ENCODE measurements around the gene CXCR3. TPM values are rescaled to one million over a fixed set of nuclear protein-coding genes. Genes with fewer than 3 reads are reported as not detected.

Gene CXCR3
- polyA plus RNA-seq, 1 donor (not counting 4 experiments of a cell fraction or from before 2014, with no cell fraction given) = not detected

DNA sequence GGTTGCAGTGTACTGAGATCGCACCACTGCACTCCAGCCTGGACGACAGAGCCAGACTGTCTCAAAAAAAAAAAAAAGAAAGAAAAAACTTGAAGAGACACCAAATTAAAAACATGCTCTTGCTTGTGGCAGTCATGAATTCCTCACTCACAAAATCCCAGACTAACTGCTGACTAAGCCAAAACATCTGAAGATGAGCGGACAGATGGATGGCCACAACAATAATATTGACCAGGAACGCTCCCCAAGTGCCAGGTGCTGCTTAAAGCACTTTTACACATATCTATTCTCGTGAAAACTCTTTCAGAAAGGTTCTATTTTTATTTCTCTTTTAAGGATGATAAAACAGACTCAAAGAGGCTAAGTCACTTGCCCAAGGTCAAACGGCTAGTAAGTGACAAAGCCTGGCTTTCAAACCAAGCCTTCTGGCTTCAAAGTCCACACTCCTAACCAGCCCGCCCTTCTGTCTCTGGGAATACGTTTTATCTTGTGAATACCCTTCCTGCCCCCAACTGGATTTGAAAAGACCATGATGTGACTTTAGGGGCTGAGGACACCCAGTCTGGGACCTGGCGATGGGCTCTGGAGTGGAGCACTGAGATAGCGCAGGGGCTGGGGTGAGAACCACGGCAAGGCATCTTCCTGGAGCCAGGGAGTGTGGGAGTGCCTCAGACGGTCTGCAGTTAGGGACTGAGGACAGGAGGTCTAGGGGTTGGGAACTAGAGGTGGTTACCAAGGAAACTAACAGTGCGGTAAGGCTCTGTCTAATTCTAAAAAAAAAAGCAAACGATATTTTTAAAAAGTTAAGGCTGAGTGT lies 9.5 kb upstream of the CXCR3 start:
- dilution Hi-C loops (cut with MboI; ENCODE audit: extremely low pct_ligation_motif_present, low sequenced_read_pairs) = no loop called here
- Histone ChIP-seq H3K4me1 (ENCODE audit: control insufficient read depth, extremely low read depth, insufficient read depth, low read length) (peaks cover 5% of the 10 kb centered on the region), H3K27me3 (ENCODE audit: control insufficient read depth, extremely low read depth, insufficient read depth, low read length) (no peaks in the 10 kb centered on the region), H3K79me2 (ENCODE audit: control insufficient read depth, insufficient read depth, low read length) (no peaks in the 10 kb centered on the region), H3K9ac (ENCODE audit: control insufficient read depth, extremely low read depth, insufficient read depth, low read length) (no peak overlapping the region), H3K27ac (ENCODE audit: control insufficient read depth, insufficient read depth, low read length) (no peak overlapping the region), H3K36me3 (ENCODE audit: control insufficient read depth in 2 of 2, extremely low read depth in 1 of 2, insufficient read depth in 2 of 2, low read length in 2 of 2) (no peaks in the 10 kb centered on the region), H3K4me2 (ENCODE audit: control insufficient read depth, extremely low read depth, insufficient read depth, low read depth, low read length) (no peak overlapping the region), H3K9me3 (ENCODE audit: control insufficient read depth, low read depth, low read length) (no peaks in the 10 kb centered on the region), H4K20me1 (ENCODE audit: control insufficient read depth, extremely low read depth, insufficient read depth, low read length) (no peaks in the 10 kb centered on the region), H3K9me1 (ENCODE audit: control insufficient read depth, extremely low read depth, insufficient read depth, low read length) (no peaks in the 10 kb centered on the region), H3K4me3 (ENCODE audit: control insufficient read depth in 2 of 3, extremely low read depth in 1 of 3, insufficient read depth in 2 of 3, low read depth in 1 of 3, low read length in 3 of 3) (no peak overlapping the region), H2AFZ (ENCODE audit: control insufficient read depth, low read length) (no peak overlapping the region)
- TF ChIP-seq, protein P1, sequence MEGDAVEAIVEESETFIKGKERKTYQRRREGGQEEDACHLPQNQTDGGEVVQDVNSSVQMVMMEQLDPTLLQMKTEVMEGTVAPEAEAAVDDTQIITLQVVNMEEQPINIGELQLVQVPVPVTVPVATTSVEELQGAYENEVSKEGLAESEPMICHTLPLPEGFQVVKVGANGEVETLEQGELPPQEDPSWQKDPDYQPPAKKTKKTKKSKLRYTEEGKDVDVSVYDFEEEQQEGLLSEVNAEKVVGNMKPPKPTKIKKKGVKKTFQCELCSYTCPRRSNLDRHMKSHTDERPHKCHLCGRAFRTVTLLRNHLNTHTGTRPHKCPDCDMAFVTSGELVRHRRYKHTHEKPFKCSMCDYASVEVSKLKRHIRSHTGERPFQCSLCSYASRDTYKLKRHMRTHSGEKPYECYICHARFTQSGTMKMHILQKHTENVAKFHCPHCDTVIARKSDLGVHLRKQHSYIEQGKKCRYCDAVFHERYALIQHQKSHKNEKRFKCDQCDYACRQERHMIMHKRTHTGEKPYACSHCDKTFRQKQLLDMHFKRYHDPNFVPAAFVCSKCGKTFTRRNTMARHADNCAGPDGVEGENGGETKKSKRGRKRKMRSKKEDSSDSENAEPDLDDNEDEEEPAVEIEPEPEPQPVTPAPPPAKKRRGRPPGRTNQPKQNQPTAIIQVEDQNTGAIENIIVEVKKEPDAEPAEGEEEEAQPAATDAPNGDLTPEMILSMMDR (optimal IDR thresholded peaks at IDR 0.05 in 1 of 3, IDR thresholded peaks at IDR 0.05 in 1 of 3, conservative IDR thresholded peaks at IDR 0.05 in 1 of 3; ENCODE audit: extremely low read depth in 1 of 3, insufficient read depth in 2 of 3, low read length in 3 of 3) = no peak
- no peak for TF ChIP-seq EZH2 (IDR thresholded peaks at IDR 0.05; ENCODE audit: low read length)
- DNase-seq (ENCODE audit: low read depth, low spot score) (no peak), FAIRE-seq (no peak)

DNA sequence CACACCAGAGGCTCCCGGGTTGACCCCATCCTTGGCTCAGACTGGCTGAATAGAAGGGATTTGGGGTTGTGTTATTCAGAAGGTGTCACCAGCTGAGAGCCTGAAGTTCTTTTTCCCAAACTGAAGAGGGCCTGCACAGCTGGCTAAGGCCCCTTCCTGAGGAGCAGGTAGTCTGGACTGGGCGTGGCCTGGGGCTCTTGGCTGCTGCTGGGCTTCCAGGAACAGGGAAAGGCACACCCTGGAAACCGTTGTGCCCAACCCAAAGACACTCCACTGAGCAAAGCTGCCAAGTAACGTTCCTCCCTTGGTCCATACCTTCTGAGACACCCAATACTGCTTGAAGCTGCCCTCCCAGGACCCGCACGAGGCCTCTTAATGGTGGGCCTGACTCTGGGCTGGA lies 8.3 kb upstream of the CXCR3 start:
- no peak overlapping the region for H3K9ac ChIP-seq (ENCODE audit: control insufficient read depth, extremely low read depth, insufficient read depth, low read length)
- FAIRE-seq (no peak), DNase-seq (ENCODE audit: low read depth, low spot score) (no peak)
- TF ChIP-seq, protein P1 (optimal IDR thresholded peaks at IDR 0.05 in 1 of 3, IDR thresholded peaks at IDR 0.05 in 1 of 3, conservative IDR thresholded peaks at IDR 0.05 in 1 of 3; ENCODE audit: extremely low read depth in 1 of 3, insufficient read depth in 2 of 3, low read length in 3 of 3) = no peak
- TF ChIP-seq EZH2 (IDR thresholded peaks at IDR 0.05; ENCODE audit: low read length) = no peak
- H3K27me3 ChIP-seq (ENCODE audit: control insufficient read depth, extremely low read depth, insufficient read depth, low read length) = no peaks in the 10 kb centered on the region
- no peak overlapping the region for H2AFZ ChIP-seq (ENCODE audit: control insufficient read depth, low read length)
- no peak overlapping the region for H3K27ac ChIP-seq (ENCODE audit: control insufficient read depth, insufficient read depth, low read length)
- H3K9me1 ChIP-seq (ENCODE audit: control insufficient read depth, extremely low read depth, insufficient read depth, low read length) = no peaks in the 10 kb centered on the region
- H3K79me2 ChIP-seq (ENCODE audit: control insufficient read depth, insufficient read depth, low read length) = no peaks in the 10 kb centered on the region
- H4K20me1 ChIP-seq (ENCODE audit: control insufficient read depth, extremely low read depth, insufficient read depth, low read length) = no peaks in the 10 kb centered on the region
- H3K36me3 ChIP-seq (ENCODE audit: control insufficient read depth in 2 of 2, extremely low read depth in 1 of 2, insufficient read depth in 2 of 2, low read length in 2 of 2) = no peaks in the 10 kb centered on the region
- dilution Hi-C loops (cut with MboI; ENCODE audit: extremely low pct_ligation_motif_present, low sequenced_read_pairs) = no loop called here
- no peaks in the 10 kb centered on the region for H3K9me3 ChIP-seq (ENCODE audit: control insufficient read depth, low read depth, low read length)
- no peak overlapping the region for H3K4me3 ChIP-seq (ENCODE audit: control insufficient read depth in 2 of 3, extremely low read depth in 1 of 3, insufficient read depth in 2 of 3, low read depth in 1 of 3, low read length in 3 of 3)
- no peak overlapping the region for H3K4me2 ChIP-seq (ENCODE audit: control insufficient read depth, extremely low read depth, insufficient read depth, low read depth, low read length)
- H3K4me1 ChIP-seq (ENCODE audit: control insufficient read depth, extremely low read depth, insufficient read depth, low read length) = peaks cover 12% of the 10 kb centered on the region

Data from keratinocyte (primary cell).